Suprapubic skin (tissue), 4 donors: ENCODE measurements around the gene MIS18BP1.

ENCODE experiments used
- EP300 ChIP-seq: sonication (generic); formaldehyde crosslinking; IDR thresholded peaks from one replicate; pipeline ENCODE4 v1.6.1; 2017; ENCODE audit warnings: antibody characterized with exemption
- POLR2AphosphoS5 ChIP-seq, 3 donors: sonication (generic); formaldehyde crosslinking; IDR thresholded peaks; one replicate each; pipeline ENCODE4 v1.6.1; 2017; ENCODE audit warnings: antibody characterized with exemption in 3 of 3
- TF ChIP-seq, protein P1 (sequence below), 2 donors: fragments of 200-600 bp in 1 of 2; fragments of 450-650 bp in 1 of 2; sonication (generic) in 1 of 2; IDR thresholded peaks; one replicate each; pipeline ENCODE4 v1.5.1; 2016 to 2019; ENCODE audit warnings: antibody characterized with exemption in 2 of 2, mild to moderate bottlenecking in 1 of 2, moderate library complexity in 1 of 2

DNA sequence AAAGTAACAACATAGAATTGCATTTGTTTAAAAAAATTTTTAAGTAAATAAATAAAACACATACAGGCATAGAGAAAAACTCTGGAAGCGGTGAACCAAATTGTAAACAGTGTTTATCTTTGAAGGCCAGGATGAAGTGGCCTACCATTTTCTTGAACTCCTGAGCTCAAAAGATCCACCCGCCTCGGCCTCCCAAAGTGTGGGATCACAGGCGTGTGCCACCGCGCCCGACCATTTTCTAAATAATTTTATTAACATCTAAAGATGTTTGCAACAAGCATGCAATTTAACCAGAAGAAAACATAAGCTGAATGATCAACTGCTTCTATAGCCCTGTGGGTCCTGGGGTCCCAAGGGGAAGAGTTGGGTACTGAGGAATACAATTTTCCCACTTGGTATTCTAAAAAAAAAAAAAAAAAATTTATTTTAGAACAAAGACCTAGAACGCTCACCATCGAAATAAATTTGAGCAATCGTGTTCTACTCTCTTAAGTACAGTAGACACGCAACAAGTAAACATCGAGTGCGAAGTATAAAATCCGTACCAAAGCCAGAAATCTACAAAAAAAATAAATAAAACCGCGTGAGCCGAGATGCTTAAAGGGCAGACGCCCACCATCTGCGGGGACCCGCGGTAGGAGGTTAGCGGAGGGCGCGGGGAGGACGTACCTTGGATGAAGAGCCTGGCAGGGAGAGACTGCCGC, 484 bp downstream of the MIS18BP1 start:
- TF ChIP-seq, protein P1, sequence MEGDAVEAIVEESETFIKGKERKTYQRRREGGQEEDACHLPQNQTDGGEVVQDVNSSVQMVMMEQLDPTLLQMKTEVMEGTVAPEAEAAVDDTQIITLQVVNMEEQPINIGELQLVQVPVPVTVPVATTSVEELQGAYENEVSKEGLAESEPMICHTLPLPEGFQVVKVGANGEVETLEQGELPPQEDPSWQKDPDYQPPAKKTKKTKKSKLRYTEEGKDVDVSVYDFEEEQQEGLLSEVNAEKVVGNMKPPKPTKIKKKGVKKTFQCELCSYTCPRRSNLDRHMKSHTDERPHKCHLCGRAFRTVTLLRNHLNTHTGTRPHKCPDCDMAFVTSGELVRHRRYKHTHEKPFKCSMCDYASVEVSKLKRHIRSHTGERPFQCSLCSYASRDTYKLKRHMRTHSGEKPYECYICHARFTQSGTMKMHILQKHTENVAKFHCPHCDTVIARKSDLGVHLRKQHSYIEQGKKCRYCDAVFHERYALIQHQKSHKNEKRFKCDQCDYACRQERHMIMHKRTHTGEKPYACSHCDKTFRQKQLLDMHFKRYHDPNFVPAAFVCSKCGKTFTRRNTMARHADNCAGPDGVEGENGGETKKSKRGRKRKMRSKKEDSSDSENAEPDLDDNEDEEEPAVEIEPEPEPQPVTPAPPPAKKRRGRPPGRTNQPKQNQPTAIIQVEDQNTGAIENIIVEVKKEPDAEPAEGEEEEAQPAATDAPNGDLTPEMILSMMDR (IDR thresholded peaks at IDR 0.05): no peak
- TF ChIP-seq EP300 (no peak), POLR2AphosphoS5 (IDR thresholded peaks at IDR 0.05) (no peak)
